B cell (primary cell): Measurements from ENCODE around the gene ING5. TPM values are rescaled to one million over a fixed set of nuclear protein-coding genes. Genes with fewer than 3 reads are reported as not detected.
A peak's percentile ranks its signal among the peaks of the same experiment; 100 is the strongest.

Experiments used
- ATAC-seq: fragments of 200-7000 bp; cut with Tn5 transposase; one replicate; pipeline ENCODE4 v1.10.0; 2021; ENCODE audit warnings: low read depth, mild to moderate bottlenecking, moderate number of reproducible peaks, moderate library complexity
- CTCF ChIA-PET: fragments of 350-600 bp; sonication (Branson Sonifier 250); formaldehyde crosslinking; loops from one replicate; lab custom pipeline; 2021; ENCODE audit warnings: antibody characterized with exemption, inconsistent platforms; lab: Charles Lee
- POLR2A ChIA-PET: fragments of 350-600 bp; sonication (Branson Sonifier 250); formaldehyde crosslinking; loops from one replicate; lab custom pipeline; 2021; ENCODE audit warnings: antibody characterized with exemption; lab: Charles Lee
- DNase-seq: peaks from one replicate; pipeline ENCODE4 v3.0.0; 2013
- H2AFZ ChIP-seq: 2 replicates; pipeline ENCODE4 v1.6.1; 2012; ENCODE audit warnings: mild to moderate bottlenecking, low read depth, low read length; ENCODE audit not compliant: insufficient read depth, poor library complexity, severe bottlenecking
- H3K27ac ChIP-seq, 2 donors: 1 replicate in 1 of 2; 2 replicates in 1 of 2; pipeline ENCODE4 v1.5.1; 2012 to 2013; ENCODE audit warnings: low read length in 2 of 2, mild to moderate bottlenecking in 2 of 2, moderate library complexity in 1 of 2
- H3K27me3 ChIP-seq, 4 experiments: fragments of 200-600 bp in 1 of 4; sonication (generic) in 1 of 4; replicated peaks in 1 of 4; 1 replicate in 2 of 4; 2 replicates in 2 of 4; pipeline versions ENCODE4 v1.6.1 to v1.7.0; 2013 to 2016; ENCODE audit warnings: low read length in 3 of 4, mild to moderate bottlenecking in 2 of 4, mixed read lengths in 1 of 4, moderate library complexity in 1 of 4; ENCODE audit not compliant: insufficient read depth in 4 of 4, control insufficient read depth in 3 of 4; ENCODE audit errors: control extremely low read depth in 1 of 4
- H3K36me3 ChIP-seq, 2 experiments: replicated peaks in 1 of 2; 1 replicate in 1 of 2; 2 replicates in 1 of 2; pipeline versions ENCODE4 v1.6.1 to v1.7.1; 2013; ENCODE audit warnings: low read length in 1 of 2; ENCODE audit not compliant: insufficient read depth in 2 of 2, control insufficient read depth in 1 of 2; ENCODE audit errors: control extremely low read depth in 1 of 2, extremely low read depth in 1 of 2
- H3K4me1 ChIP-seq, 2 donors: fragments of 200-600 bp in 1 of 2; sonication (generic) in 1 of 2; 1 replicate in 1 of 2; 2 replicates in 1 of 2; pipeline versions ENCODE4 v1.5.1 to v1.6.1; 2013 to 2017; ENCODE audit warnings: low read length in 2 of 2; ENCODE audit not compliant: control insufficient read depth in 2 of 2, insufficient read depth in 2 of 2
- H3K4me2 ChIP-seq: replicated peaks from 2 replicates; pipeline ENCODE3; 2012; ENCODE audit warnings: mild to moderate bottlenecking, low read depth, low read length; ENCODE audit not compliant: poor library complexity, severe bottlenecking
- H3K4me3 ChIP-seq, 5 experiments: fragments of 200-600 bp in 1 of 5; sonication (generic) in 1 of 5; 1 replicate in 3 of 5; 2 replicates in 2 of 5; pipeline versions ENCODE4 v1.5.1 to v1.7.0; 2011 to 2016; ENCODE audit warnings: low read length in 4 of 5, mild to moderate bottlenecking in 4 of 5, low read depth in 2 of 5, control low read depth in 1 of 5, moderate library complexity in 1 of 5; ENCODE audit not compliant: insufficient read depth in 1 of 5; ENCODE audit errors: control extremely low read depth in 1 of 5, extremely low read depth in 1 of 5
- H3K79me2 ChIP-seq: fragments of 200-600 bp; sonication (generic); one replicate; pipeline ENCODE4 v1.6.0; 2016; ENCODE audit warnings: low read length; ENCODE audit not compliant: control insufficient read depth, insufficient read depth
- H3K9ac ChIP-seq: fragments of 200-600 bp; sonication (generic); 2 replicates; pipeline ENCODE4 v1.6.1; 2017; ENCODE audit warnings: mild to moderate bottlenecking, low read length, moderate library complexity
- H3K9me3 ChIP-seq, 3 donors: one replicate each; pipeline versions ENCODE4 v1.6.1 to v1.7.1; 2013; ENCODE audit warnings: low read length in 2 of 3; ENCODE audit not compliant: control insufficient read depth in 2 of 3, insufficient read depth in 1 of 3; ENCODE audit errors: control extremely low read depth in 1 of 3
- H4K20me1 ChIP-seq: 2 replicates; pipeline ENCODE4 v1.6.0; 2012; ENCODE audit warnings: mild to moderate bottlenecking, low read length; ENCODE audit not compliant: insufficient read depth, control insufficient read depth, poor library complexity, severe bottlenecking
- H3K27ac Mint-ChIP-seq: one replicate; pipeline ENCODE4 v1.8.0; 2021; ENCODE audit warnings: mixed read lengths
- H3K27me3 Mint-ChIP-seq: one replicate; pipeline ENCODE4 v1.8.0; 2021; ENCODE audit warnings: mixed read lengths
- H3K4me1 Mint-ChIP-seq: one replicate; pipeline ENCODE4 v1.8.0; 2021; ENCODE audit warnings: mixed read lengths
- H3K4me3 Mint-ChIP-seq: one replicate; pipeline ENCODE4 v1.8.0; 2021; ENCODE audit warnings: mixed read lengths
- H3K9me3 Mint-ChIP-seq: one replicate; pipeline ENCODE4 v1.8.0; 2022; ENCODE audit warnings: mixed read lengths; ENCODE audit not compliant: insufficient read depth
- CTCF ChIP-seq: fragments of 200-600 bp; IDR thresholded peaks from one replicate; pipeline ENCODE4 v1.8.0; 2022; ENCODE audit warnings: antibody characterized with exemption, mild to moderate bottlenecking
- EZH2 ChIP-seq: IDR thresholded peaks from 2 replicates; pipeline ENCODE4 v1.6.1; 2012; ENCODE audit warnings: borderline replicate concordance, low read depth, mild to moderate bottlenecking, moderate library complexity, low read length; ENCODE audit not compliant: insufficient read depth, poor library complexity, severe bottlenecking
- WGBS: methylation state at CpG from one replicate; pipeline ENCODE4 v1.1.5; 2013; ENCODE audit warnings: missing lambda C conversion rate; ENCODE audit not compliant: insufficient coverage; 5-methylcytosine and 5-hydroxymethylcytosine counted together
- intact Hi-C: fragments of 100-400 bp; cut with micrococcal nuclease; formaldehyde crosslinking; loops from one replicate; pipeline ENCODE4 v1.10.0; 2022
- polyA plus RNA-seq: library from polyadenylated mRNA; depleted of rRNA; stranded (reverse); fragments of >200 nt; gene quantifications from 2 replicates; pipeline ENCODE4 v1.2.3, GENCODE V29; 2012
- total RNA-seq, 2 donors: library from RNA; stranded (reverse); fragments of 120-200 nt in 1 of 2; gene quantifications; 1 replicate in 1 of 2; 2 replicates in 1 of 2; pipeline versions ENCODE4 v1.2.3 to v1.2.4, GENCODE V29; 2013 to 2022

Gene ING5
- total and polyA plus RNA-seq, 2 donors (not counting 1 experiment from before 2014, with no cell fraction given) = 70.7 to 82.9 TPM

GRCh38 chr2:241686650-241687425, 15.0 kb upstream of the ING5 start, which contains the start of gene DTYMK:
Gene DTYMK, minus strand, starts transcription at chr2:241686815. Its CDS starts 32 bp downstream, at chr2:241686783.
- Histone ChIP-seq H4K20me1 (peaks cover under 1% of the 10 kb centered on the region), H3K36me3 (peaks cover 6 to 24% of the 10 kb centered on the region in 2 experiments), H3K27me3 (no peaks in the 10 kb centered on the region), H3K27ac (peak within 1 kb of the TSS; percentile 61 to 91), H3K4me1 (peaks cover 8 to 19% of the 10 kb centered on the region in 2 donors), H3K4me3 (peak within 1 kb of the TSS; percentile 71 to 91 (median 82)), H2AFZ (peak within 1 kb of the TSS; percentile 88), H3K9me3 (no peaks in the 10 kb centered on the region), H3K79me2 (peaks cover 40% of the 10 kb centered on the region), H3K4me2 (peak within 1 kb of the TSS; percentile 87), H3K9ac (peak within 1 kb of the TSS; percentile 83)
- DNase-seq = peak; percentile 97
- intact Hi-C loops = loop anchor here (1.0 to 5.0 kb wide), 6 partner anchors 14 to 372 kb away; partner anchors contain the start of genes ATG4B, D2HGDH, FARP2 and HDLBP
- ChIA-PET CTCF (interaction anchor here (0.6 to 2.6 kb wide), 5 partner anchors 12 to 192 kb away, joined by 3 to 19 read pairs (median 6); partner anchors contain the start of gene ING5), POLR2A (interaction anchor here (0.8 to 2.0 kb wide), 3 partner anchors 15 to 49 kb away, joined by 4 to 21 read pairs (median 6); partner anchors contain the start of genes ATG4B, D2HGDH, ING5 and THAP4)
- TF ChIP-seq EZH2 = no peak
- no peak for TF ChIP-seq CTCF
- H3K27ac Mint-ChIP-seq = peak within 1 kb of the TSS; percentile 68
- H3K4me3 Mint-ChIP-seq = peak within 1 kb of the TSS; percentile 84
- peaks cover 26% of the 10 kb centered on the region for H3K4me1 Mint-ChIP-seq
- ATAC-seq = peak; percentile 95
- H3K9me3 Mint-ChIP-seq = no peaks in the 10 kb centered on the region
- under 1% methylated on average over 102 of the region's 102 CpGs for WGBS
- H3K27me3 Mint-ChIP-seq = no peaks in the 10 kb centered on the region
